Fibroblast of skin of right quadriceps (primary cell): ENCODE measurements around the gene NEU3.
A peak's percentile ranks its signal among the peaks of the same experiment; 100 is the strongest.
"Not testable (repeated sequence)": the region's sequence is repeated elsewhere in the genome, so short reads cannot be mapped to it uniquely, and the experiment has no call there.

Source experiments
- DNase-seq: peaks from one replicate; pipeline ENCODE4 v3.0.0-alpha.2; 2013

NEU3 gene

DNA sequence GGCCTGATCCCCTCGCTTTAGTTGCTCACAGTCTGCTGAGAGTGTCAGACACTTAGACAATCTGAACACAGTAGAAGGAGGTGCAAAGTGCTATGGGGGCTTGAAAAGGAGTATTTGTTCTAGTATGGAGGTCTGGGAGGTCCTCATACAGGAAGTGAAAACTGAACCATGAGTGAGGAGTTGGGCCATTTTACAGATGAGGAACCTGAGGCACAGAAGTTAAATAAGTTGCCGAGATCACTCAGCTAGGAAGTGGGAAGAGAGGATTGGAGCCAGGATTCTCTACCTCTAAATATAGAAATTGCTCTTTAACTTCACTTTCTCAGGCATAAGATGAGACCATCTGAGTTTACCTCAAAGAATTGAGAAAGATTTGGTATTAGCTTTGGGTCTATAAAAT lies 4.0 kb upstream of the NEU3 start:
- DNase-seq, result no peak

- peak; percentile 4 for DNase-seq
These were observed 516 bp downstream of the NEU3 start for GRCh38 chr11:74989260-74989638.

DNA sequence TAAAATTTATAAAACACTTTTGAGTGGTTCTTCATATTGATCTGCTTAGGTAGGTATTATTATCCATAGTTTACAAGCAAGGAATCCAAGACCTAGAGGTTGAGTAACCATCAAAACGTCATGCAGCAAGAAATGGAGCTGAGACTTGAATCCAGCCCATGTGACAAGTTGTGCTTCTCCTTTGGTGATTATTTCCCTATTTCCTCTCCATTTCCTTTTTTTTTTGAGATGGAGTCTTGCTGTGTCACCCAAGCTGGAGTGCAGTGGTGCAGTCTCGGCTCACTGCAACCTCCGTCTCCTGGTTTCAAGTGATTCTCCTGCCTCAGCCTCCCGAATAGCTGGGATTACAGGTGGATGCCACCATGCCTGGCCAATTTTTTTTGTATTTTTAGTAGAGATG lies 1.4 kb downstream of the NEU3 start:
- not testable (repeated sequence) for DNase-seq

- DNase-seq, result no peak
These were observed 2.2 kb downstream of the NEU3 start for GRCh38 chr11:74990941-74991340.

- DNase-seq, result no peak
These were observed 4.1 kb downstream of the NEU3 start for GRCh38 chr11:74992852-74993251.

- no peak for DNase-seq
These were observed 12.2 kb downstream of the NEU3 start for GRCh38 chr11:75000975-75001354.

- DNase-seq, result no peak
These were observed 13.0 kb downstream of the NEU3 start for GRCh38 chr11:75001686-75002085.

DNA sequence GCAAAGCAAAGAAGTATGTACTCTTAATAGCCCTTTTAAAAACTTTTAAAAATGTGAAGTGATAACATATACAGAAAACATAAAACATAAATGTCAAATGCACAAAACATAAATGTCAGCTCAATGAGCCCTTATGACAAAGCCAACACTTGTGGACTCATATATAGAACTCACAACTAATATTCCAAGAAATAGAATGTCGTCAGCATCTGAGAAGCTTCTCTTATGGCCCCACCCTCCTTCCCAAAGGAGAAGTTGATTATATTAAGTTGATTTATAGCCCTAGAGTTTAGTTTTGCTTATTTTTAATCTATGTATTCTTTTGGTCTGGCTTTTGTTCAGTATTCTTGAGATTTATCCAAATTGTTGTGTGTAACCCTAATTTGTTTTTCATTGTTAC lies 13.8 kb downstream of the NEU3 start:
- DNase-seq, result no peak

- DNase-seq, result no peak
These were observed 15.5 kb downstream of the NEU3 start for GRCh38 chr11:75004215-75004614.

- DNase-seq, result no peak
These were observed 22.6 kb downstream of the NEU3 start for GRCh38 chr11:75011357-75011756.

DNA sequence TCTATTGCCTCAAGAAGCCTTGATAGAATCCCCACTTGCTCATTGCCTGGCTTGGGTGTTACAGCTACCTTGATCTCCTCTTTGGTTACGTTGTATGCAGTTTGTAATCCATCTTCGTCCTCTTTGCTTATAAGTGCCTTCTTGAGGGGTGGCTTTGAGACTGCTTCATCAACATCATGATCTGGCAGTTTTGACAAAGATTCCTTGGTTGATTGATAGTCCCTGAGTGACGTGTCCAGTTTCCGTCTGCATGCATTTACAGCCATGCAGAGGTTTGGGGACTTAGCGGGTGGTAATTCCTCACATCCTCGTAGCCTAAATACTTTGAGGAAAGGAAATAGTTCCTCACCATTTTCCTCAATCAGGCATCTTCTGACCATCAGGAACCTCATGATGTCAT lies 23.1 kb downstream of the NEU3 start:
- DNase-seq, result no peak

DNA sequence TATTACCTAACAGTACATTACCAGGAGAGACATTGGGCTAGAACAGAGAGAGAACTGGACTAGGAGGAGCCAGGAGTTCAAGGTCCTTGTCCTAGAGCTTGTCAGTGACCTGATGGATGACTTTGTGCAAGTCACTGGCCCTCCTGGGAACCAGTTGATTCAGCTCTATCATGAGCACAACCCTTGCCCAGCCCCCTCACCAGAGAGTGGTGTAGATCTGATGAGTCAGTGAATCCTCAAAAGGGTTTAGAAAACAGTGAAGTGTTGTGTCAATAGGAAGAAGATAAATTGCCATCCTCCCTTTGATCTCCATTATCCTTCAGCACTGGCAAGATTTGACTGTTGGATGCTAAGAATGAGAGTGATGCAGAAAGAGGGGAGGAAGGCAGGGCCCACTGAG lies 24.3 kb downstream of the NEU3 start:
- DNase-seq, result peak; percentile 48

- peak; percentile 80 for DNase-seq
These were observed 25.4 kb downstream of the NEU3 start for GRCh38 chr11:75014129-75014528.

GRCh38 chr11:75019200-75019599 lies 30.5 kb downstream of the NEU3 start:
- DNase-seq, result not testable (repeated sequence)

DNA sequence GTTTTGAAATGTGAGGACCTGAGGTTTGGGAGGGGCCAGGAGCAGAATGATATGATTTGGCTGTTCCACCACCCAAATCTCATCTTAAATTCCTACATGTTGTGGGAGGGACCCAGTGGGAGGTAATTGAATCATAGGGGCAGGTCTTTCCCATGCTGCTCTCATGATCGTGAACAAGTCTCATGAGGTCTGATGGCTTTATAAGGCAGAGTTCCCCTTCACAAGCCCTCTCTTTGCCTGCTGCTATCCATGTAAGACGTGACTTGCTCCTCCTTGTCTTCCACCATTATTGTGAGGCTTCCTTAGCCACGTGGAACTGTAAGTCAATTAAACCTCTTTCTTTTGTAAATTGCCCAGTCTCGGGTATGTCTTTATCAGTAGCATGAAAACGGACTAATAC lies 31.6 kb downstream of the NEU3 start:
- DNase-seq, result not testable (repeated sequence)

DNA sequence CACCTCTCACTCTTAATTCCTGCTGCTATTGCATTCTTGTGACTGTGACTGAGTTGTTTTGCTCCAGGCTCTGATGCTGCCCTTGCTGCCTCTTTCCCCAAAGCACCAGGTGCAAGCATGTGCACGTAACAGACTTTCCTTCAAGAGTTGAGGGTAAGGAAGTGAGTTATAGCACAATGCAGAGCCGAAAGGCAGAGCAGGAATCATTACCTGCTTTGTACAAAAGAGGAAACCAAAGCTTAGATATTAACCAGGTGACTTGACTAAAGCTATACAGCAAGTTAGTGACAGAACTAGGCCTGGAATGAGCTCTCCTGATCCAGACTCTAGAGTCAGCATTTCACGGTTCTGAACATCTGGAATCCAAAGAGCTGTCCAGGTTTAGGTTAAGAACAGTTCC lies 33.6 kb downstream of the NEU3 start:
- DNase-seq, result no peak

- peak; percentile 74 for DNase-seq
These were observed 34.1 kb downstream of the NEU3 start for GRCh38 chr11:75022759-75023396.

- no peak for DNase-seq
These were observed 34.8 kb downstream of the NEU3 start for GRCh38 chr11:75023446-75024067.

- DNase-seq, result no peak
These were observed 35.3 kb downstream of the NEU3 start for GRCh38 chr11:75024068-75024449.

DNA sequence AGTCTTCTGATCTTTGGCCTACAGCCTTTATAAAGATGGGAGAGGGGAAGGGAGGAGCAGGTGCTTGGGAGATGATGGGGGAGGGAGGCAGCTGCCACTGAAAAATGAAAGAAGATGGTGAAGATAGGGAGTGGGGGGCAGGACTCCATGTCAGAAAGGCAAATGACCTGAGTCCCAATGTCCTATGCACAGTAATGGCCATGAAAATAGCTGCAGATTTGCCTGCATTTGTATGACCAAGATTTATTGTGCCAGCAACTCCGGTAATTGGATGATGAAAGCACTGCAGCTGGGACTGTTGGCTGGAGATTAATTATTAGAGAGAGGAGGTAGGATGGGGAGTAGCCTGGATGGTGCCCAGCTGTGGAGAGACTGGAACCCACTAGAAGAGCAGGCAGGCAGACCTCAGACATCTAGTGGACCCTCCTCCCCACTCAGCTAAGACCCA lies 36.1 kb downstream of the NEU3 start:
- DNase-seq, result no peak

DNA sequence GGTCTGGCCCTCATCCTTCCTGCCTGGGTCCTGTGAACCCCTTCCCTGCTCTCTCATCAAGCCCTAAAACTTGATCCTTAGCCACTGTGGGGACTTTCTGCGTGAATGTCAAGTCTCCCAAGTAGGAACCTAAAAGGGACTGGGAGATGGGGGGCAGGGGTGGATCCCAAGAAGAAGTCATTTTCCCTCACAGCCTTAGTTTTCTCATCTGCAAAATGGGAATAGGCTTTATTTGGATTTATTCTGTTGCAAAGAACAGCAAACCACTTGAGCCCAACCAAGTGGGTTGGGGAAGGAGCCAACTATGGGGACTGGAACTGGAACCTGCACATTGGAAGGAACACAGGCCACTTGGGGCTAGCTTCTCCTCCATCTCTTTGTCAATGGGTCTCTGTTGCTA lies 36.8 kb downstream of the NEU3 start:
- no peak for DNase-seq

- DNase-seq, result no peak
These were observed 39.6 kb downstream of the NEU3 start for GRCh38 chr11:75028321-75028720.

- no peak for DNase-seq
These were observed 40.0 kb downstream of the NEU3 start for GRCh38 chr11:75028724-75029123.

- DNase-seq, result peak; percentile 37
These were observed 41.3 kb downstream of the NEU3 start for GRCh38 chr11:75029836-75030631.
